GM21515 (cell line): Measurements from ENCODE around the gene PRPS1.
"Not testable (repeated sequence)": the region's sequence is repeated elsewhere in the genome, so short reads cannot be mapped to it uniquely, and the experiment has no call there.

ENCODE experiments used
- ATAC-seq: cut with Tn5 transposase; IDR thresholded peaks from one replicate; pipeline ENCODE4 v1.9.1; 2021; ENCODE audit not compliant: unreplicated experiment

Gene PRPS1

DNA sequence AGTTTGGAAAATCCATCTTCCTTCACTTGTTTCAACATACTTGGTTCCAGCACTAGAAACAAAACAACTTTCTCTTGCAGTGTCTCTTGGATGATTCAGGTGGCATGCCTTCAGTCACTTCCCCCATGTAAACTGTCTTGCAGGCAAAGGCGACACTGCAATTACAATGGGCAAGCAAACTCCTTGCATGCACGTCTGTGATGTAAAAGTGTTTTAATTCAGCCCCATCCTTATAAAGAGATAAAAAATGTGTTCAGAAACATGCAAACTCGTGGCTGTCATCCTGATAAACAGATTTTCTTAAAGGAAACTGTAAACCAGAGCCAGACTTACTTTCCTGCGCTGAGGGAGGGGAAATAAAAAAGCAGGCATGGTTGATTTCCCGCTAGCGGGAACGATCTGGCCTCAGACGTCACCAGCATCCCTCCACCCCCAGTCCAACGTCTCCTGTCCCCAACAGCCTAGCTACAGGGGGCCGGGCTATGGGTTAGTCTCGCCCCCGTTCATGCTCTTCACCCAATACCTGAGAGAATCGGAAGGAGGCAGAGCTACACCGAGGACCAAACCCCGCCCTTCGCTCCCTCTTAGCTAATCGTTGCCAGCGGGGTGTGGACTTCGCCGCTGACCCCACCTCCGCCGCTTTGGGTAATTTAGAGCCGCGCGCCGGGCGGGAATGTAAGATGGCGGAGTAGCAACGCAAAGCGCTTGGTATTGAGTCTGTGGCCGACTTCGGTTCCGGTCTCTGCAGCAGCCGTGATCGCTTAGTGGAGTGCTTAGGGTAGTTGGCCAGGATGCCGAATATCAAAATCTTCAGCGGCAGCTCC, at the start of gene PRPS1:
Gene PRPS1 (plus strand): TSS at position 673 of the 824 bp plus-strand sequence. CDS start 119 bp downstream, at position 792.
- ATAC-seq: peak; percentile 100

DNA sequence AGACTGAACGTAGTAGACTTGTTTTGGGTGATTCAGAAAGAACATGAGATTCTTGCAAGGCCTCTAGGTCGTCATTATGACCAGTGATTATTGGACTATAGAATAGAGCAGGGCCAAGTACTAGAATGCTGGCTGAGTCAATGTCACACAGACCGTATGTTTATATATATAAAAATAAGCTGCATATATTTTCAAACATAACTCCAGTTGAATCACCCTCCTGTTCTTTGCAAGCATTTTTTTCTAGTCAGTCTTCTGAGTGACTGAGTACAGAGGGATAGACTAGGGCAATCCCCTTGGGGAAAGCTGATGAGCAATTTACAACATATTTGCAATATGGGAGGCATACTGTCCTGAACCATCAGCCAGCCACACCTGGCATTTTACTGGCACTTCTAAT, 48.4 kb upstream of the PRPS1 start:
- no peak for ATAC-seq

- ATAC-seq: no peak
Observed at GRCh38 chrX:107581923-107582322, 46.4 kb upstream of the PRPS1 start.

DNA sequence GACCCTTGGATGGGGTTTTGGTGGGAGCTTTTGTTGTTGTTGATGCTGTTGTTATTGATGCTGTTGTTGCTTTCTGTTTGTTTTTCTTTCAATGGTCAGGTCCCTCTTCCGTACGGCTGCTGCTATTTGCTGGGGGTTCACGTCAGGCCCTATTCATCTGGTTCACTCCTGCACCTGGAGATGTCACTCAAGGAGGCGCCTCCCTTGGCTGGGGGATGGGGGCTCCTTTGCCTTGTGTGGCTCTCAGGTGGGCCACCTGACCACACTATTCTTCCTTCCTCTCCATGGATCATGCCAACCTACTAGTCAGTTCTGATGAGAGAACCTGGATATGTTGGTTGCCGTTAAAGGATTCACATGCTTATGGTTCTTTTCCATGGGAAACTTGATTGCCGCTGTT, 39.1 kb upstream of the PRPS1 start:
- no peak for ATAC-seq

- ATAC-seq: no peak
Observed at GRCh38 chrX:107596651-107597050, 31.7 kb upstream of the PRPS1 start.

- no peak for ATAC-seq
Observed at GRCh38 chrX:107597264-107597663, 31.0 kb upstream of the PRPS1 start.

GRCh38 chrX:107597791-107598190, 30.5 kb upstream of the PRPS1 start:
- ATAC-seq: no peak

DNA sequence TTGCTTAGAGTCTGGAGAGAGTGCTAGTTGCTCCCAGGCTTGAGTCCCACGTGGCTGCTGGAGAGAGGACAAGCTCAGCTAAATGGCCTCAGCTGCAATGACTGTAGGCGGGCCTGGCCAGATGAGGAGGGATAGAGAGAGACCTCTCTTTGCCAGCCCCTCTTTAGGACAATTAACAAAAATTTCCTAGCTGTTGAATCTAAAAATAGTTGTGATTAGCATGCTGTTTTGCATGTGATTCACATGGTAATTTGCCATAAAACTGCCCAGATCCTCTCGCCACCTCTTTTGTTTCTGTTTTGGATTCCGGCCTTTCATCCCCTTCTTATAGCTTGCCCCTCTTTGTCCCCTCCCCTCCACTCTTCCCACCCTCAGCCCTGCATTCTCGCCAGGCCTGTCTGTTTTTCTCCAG, 28.9 kb upstream of the PRPS1 start:
- ATAC-seq: no peak

DNA sequence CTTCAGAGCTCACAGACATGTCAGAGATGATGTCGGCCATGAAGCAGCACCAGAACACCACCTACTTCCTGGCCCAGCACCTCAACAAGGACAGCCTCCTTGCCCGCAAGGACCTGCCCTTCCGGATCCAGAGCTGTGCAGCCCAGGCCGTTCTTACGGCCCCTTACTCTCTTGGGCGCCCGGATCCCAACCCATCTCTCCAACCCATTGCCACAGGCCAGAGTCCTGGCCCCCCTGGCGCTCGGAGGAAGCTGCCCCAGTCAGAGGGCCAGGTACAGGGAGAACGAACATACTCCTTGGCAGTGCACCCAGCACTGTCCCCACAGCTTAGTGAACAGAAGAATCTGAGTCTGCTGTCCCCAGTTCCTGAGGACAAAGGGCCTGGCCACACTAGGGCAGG, 27.9 kb upstream of the PRPS1 start:
- no peak for ATAC-seq

- no peak for ATAC-seq
Observed at GRCh38 chrX:107601326-107601725, 27.0 kb upstream of the PRPS1 start.

DNA sequence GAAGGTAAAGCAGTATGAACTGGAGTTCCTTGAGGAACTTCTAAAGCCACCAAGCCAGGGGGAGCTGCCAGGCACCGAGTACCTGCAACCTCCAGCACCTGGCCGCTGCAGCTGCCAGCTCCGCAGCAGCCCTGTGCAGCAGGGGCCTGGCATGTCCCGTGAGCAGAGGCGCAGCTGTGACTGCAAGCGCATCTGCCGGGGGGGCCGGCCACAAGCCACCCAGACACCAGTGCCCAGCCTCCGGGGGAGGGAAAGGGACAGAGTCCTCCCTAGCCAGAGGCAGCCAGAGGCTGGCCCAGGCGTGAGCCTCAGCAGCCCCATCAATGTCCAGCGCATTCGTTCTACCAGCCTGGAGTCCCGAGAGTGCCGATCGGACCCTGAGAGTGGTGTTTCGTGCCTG, 26.6 kb upstream of the PRPS1 start:
- no peak for ATAC-seq

DNA sequence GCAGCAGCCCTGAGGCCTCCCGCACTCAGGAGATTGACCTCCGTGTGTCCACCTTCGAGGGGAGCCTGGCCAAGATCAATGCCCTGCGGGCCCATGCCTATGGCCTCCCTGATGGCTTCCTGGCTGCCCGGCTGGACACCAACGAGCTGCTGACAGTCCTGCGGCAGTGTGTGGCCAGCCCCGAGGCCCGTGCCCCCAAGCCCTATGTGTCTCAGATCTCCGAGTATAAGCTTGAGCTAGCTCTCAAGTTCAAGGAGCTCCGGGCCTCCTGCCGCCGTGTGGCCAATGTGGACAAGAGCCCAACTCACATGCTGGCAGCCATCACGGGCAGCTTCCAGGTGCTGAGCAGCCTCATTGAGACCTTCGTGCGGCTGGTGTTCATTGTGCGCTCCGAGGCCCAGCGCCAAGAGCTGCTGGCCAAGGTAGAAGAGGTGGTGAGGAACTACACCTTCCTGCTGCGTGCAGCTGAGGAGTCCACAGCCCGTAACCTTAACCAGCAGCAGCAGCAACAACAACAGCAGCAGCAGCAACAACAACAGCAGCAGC, 25.5 kb upstream of the PRPS1 start:
- no peak for ATAC-seq

GRCh38 chrX:107603429-107604159, 24.7 kb upstream of the PRPS1 start:
- no peak for ATAC-seq

DNA sequence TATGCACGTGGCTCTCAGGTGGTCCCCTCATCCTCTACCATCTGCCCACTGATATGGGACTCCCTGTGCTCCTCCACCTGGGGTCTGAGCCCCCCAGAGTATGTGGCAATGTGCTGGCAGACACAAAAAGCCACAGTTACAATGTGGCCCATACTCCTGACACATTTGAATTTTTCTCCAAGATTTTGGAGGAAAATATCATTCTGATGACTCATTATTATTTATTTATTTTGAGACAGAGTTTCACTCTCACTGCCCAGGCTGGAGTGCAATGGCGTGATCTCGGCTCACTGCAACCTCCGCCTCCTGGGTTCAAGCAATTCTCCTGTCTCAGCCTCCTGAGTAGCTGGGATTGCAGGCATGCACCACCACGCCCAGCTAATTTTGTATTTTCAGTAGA, 19.2 kb upstream of the PRPS1 start:
- not testable (repeated sequence) for ATAC-seq

GRCh38 chrX:107610667-107611066, 17.6 kb upstream of the PRPS1 start:
- no peak for ATAC-seq

DNA sequence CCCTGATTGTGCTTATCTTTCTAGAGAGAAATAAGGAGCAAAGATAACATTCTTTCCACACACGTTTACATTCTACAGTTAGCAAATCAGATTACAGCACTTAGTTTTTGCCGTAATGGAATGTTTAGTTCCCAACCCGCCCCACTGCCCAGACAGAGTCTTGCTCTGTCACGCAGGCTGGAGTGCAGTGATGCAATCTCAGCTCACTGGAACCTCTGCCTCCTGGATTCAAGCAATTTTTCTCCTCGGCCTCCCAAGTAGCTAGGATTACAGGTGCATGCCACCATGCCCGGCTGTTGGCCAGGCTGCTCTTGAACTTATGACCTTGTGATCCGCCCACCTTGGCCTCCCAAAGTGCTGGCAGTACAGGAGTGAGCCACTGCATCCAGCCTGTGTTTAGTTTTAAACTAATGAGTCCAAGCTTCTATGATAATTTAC, 8.4 kb upstream of the PRPS1 start:
- ATAC-seq: no peak

GRCh38 chrX:107624893-107625292, 3.4 kb upstream of the PRPS1 start:
- no peak for ATAC-seq

DNA sequence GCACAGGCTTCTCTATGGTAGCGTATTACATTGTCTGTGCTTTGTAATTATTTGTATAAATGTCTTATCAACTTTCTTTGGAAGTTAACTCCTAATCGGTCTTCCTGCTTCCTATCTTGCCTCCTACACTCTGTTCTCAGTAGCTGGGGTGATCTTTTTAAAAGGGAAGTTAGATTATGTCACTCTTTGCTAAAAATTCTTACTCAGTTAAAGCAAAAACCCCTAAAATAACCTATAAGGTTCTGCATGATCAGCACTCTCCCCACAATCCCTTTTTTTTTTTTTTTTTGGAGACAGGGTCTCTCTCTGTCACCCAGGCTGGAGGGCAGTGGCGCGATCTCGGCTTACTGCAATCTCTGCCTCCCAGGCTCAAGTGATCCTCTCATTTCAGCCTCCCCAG, 2.6 kb upstream of the PRPS1 start:
- ATAC-seq: no peak

DNA sequence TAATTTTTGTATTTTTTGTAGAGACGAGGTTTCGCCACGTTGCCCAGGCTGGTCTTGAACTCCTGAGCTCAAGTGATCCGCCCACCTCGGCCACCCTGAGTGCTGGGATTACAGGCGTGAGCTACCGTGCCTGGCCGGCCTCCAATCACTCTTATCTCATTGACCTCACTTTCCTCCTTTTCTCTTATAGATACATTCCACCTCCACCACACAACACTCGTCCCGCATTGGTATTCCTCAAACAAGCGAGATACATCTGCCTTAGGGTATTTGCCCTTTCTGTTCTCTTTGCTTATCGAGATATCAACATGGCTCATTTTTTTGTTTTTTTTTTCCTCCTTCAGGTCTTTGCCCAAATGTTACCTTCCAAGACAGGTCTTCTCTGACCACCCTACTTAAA, 1.8 kb upstream of the PRPS1 start:
- ATAC-seq: no peak

DNA sequence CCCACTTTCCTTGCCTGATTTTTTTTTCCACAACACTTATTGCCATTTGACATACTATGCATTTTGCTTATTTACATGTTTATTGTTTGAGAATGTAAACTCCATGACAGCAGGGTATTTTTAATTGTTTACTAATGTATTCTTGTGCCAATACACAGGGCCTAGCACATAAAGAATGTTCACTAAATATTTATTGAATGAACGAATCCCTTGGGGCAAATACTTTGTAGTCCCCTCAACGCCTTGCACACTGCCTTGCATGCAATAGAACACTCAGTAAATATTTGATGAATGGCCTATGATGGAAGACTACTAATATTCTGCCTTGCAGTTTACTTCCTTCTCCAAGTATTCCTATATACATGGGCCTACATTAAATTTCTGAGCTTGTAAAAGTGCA, 1.4 kb upstream of the PRPS1 start:
- ATAC-seq: no peak

DNA sequence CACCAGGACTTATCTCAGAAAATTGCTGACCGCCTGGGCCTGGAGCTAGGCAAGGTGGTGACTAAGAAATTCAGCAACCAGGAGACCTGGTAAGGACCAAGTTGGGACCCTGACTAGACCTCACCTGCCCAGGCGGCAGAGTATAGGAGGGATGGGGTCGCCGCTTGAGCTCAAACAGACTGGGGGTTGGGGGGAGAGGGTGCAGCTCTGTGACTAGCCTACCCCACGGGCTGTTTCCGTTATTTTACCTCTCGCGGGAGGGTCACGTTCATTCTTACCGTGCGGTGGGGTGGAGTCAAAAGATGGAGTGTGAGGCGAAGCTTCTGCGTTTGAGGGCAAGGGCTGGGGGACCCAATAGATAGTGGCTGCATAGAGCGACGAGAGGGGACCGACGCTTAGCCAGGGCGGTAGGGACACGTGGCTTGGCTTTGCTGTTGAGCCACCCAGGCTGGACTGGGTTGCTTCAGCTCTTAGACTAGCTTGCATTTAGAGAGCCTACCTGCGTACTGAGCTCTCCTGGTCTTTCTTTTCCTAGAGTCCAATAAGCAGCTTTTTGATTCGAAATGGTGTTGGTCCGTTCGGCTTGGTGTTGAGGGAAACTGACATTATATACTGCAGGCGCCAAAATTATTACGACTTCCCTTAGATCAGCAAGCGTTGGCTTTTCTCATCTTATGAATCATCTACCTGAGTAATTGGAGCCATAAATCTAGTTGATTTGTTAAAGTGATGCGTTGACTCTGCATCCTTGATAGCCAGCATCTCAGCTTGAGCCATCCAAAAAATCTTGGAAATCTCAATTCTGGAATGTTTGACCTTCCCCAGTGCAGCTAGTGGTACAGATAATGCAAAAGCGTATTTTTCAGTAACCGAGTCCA, 591 bp downstream of the PRPS1 start:
- ATAC-seq: peak; percentile 40
